Measurements from ENCODE around the gene NRP1.

Gene NRP1

DNA sequence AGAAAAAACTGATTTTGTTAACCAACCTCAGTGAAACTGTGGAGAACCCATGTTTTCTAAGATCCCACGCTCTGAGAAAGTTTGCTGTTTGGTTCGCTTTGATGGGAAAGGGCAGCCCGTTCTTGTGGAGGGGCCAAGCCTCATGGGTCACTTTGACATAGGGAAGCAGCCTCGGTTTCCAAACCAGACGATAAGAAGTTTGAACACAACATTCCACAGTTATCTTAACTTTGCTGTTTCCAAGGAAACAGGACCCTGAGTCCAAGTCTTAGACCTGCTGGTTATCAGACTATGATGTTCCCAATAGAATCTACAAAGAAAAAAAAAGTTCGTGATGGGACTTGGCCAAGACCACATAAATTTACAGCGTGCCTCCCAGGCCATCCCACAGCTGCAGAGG, 182.3 kb downstream of the NRP1 start:
- TF ChIP-seq, protein P1, sequence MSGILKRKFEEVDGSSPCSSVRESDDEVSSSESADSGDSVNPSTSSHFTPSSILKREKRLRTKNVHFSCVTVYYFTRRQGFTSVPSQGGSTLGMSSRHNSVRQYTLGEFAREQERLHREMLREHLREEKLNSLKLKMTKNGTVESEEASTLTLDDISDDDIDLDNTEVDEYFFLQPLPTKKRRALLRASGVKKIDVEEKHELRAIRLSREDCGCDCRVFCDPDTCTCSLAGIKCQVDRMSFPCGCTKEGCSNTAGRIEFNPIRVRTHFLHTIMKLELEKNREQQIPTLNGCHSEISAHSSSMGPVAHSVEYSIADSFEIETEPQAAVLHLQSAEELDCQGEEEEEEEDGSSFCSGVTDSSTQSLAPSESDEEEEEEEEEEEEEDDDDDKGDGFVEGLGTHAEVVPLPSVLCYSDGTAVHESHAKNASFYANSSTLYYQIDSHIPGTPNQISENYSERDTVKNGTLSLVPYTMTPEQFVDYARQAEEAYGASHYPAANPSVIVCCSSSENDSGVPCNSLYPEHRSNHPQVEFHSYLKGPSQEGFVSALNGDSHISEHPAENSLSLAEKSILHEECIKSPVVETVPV (CRISPR knock-in tag; IDR thresholded peaks at IDR 0.05): no peak
- no peak for TF ChIP-seq BACH2 (CRISPR knock-in tag; IDR thresholded peaks at IDR 0.05; ENCODE audit: borderline replicate concordance)
- TF ChIP-seq, protein P2, sequence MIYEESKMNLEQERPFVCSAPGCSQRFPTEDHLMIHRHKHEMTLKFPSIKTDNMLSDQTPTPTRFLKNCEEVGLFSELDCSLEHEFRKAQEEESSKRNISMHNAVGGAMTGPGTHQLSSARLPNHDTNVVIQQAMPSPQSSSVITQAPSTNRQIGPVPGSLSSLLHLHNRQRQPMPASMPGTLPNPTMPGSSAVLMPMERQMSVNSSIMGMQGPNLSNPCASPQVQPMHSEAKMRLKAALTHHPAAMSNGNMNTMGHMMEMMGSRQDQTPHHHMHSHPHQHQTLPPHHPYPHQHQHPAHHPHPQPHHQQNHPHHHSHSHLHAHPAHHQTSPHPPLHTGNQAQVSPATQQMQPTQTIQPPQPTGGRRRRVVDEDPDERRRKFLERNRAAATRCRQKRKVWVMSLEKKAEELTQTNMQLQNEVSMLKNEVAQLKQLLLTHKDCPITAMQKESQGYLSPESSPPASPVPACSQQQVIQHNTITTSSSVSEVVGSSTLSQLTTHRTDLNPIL (CRISPR knock-in tag; IDR thresholded peaks at IDR 0.05; ENCODE audit: low read depth): no peak
- TF ChIP-seq, protein P3, sequence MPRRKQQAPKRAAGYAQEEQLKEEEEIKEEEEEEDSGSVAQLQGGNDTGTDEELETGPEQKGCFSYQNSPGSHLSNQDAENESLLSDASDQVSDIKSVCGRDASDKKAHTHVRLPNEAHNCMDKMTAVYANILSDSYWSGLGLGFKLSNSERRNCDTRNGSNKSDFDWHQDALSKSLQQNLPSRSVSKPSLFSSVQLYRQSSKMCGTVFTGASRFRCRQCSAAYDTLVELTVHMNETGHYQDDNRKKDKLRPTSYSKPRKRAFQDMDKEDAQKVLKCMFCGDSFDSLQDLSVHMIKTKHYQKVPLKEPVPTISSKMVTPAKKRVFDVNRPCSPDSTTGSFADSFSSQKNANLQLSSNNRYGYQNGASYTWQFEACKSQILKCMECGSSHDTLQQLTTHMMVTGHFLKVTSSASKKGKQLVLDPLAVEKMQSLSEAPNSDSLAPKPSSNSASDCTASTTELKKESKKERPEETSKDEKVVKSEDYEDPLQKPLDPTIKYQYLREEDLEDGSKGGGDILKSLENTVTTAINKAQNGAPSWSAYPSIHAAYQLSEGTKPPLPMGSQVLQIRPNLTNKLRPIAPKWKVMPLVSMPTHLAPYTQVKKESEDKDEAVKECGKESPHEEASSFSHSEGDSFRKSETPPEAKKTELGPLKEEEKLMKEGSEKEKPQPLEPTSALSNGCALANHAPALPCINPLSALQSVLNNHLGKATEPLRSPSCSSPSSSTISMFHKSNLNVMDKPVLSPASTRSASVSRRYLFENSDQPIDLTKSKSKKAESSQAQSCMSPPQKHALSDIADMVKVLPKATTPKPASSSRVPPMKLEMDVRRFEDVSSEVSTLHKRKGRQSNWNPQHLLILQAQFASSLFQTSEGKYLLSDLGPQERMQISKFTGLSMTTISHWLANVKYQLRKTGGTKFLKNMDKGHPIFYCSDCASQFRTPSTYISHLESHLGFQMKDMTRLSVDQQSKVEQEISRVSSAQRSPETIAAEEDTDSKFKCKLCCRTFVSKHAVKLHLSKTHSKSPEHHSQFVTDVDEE (CRISPR knock-in tag; IDR thresholded peaks at IDR 0.05): no peak
- TF ChIP-seq, protein P4, sequence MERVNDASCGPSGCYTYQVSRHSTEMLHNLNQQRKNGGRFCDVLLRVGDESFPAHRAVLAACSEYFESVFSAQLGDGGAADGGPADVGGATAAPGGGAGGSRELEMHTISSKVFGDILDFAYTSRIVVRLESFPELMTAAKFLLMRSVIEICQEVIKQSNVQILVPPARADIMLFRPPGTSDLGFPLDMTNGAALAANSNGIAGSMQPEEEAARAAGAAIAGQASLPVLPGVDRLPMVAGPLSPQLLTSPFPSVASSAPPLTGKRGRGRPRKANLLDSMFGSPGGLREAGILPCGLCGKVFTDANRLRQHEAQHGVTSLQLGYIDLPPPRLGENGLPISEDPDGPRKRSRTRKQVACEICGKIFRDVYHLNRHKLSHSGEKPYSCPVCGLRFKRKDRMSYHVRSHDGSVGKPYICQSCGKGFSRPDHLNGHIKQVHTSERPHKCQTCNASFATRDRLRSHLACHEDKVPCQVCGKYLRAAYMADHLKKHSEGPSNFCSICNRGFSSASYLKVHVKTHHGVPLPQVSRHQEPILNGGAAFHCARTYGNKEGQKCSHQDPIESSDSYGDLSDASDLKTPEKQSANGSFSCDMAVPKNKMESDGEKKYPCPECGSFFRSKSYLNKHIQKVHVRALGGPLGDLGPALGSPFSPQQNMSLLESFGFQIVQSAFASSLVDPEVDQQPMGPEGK (CRISPR knock-in tag; IDR thresholded peaks at IDR 0.05; ENCODE audit: borderline replicate concordance): no peak
- ATAC-seq: no peak

DNA sequence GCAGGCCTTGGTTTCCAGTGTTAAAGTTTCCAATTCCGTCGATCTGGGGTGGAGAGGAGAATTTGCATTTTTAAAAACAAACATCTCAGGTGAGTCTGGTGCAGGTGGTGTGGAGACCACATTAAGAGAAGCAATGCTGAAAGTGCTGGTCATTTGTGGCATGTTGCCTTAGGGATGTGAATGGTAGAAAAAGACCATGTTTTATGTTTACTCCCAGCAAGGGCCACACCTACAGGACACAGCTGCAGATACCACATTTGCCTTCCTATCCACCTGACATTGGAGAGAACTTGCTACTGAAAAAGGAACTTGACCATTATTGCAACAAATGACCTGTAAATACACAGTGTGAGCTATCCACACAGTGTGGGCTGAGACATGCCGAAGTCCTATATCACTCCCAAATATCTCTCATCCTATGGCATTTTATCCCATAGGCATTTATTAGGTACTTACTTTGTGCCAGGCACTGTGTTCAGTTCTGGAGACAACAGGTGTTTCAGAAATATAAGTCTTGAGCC, 183.1 kb downstream of the NRP1 start:
- TF ChIP-seq GLIS3 (CRISPR knock-in tag; IDR thresholded peaks at IDR 0.05) (no peak), ZFP3 (CRISPR knock-in tag; IDR thresholded peaks at IDR 0.05) (no peak), TCF4 (CRISPR knock-in tag; IDR thresholded peaks at IDR 0.05; ENCODE audit: borderline replicate concordance) (no peak), ISL1 (CRISPR knock-in tag; IDR thresholded peaks at IDR 0.05) (no peak), CSDC2 (CRISPR knock-in tag; IDR thresholded peaks at IDR 0.05) (no peak)
- TF ChIP-seq, protein P4 (CRISPR knock-in tag; IDR thresholded peaks at IDR 0.05; ENCODE audit: borderline replicate concordance): no peak
- TF ChIP-seq, protein P3 (CRISPR knock-in tag; IDR thresholded peaks at IDR 0.05): no peak
- TF ChIP-seq, protein P5, sequence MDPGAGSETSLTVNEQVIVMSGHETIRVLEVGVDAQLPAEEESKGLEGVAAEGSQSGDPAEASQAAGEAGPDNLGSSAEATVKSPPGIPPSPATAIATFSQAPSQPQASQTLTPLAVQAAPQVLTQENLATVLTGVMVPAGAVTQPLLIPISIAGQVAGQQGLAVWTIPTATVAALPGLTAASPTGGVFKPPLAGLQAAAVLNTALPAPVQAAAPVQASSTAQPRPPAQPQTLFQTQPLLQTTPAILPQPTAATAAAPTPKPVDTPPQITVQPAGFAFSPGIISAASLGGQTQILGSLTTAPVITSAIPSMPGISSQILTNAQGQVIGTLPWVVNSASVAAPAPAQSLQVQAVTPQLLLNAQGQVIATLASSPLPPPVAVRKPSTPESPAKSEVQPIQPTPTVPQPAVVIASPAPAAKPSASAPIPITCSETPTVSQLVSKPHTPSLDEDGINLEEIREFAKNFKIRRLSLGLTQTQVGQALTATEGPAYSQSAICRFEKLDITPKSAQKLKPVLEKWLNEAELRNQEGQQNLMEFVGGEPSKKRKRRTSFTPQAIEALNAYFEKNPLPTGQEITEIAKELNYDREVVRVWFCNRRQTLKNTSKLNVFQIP (CRISPR knock-in tag; IDR thresholded peaks at IDR 0.05; ENCODE audit: borderline replicate concordance, low read depth): no peak
- no peak for ATAC-seq

DNA sequence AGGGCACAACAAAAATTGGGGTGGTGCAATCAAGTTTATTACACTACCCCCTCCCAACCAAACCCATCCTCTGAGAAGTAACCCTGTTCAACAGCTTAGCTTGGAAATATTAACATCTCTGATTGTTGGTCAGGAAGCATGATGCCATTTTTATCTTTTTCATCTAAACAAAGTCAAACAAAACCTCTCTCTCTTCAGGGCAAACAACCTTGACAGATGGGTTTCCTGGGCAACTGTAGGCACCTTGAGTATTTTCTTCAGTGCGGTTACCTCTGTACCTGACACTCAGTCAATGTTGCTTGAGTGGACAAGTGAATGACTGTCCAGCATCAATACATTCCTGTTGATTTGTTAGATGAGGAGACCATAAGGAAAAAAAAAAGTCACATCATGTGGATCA, 183.6 kb downstream of the NRP1 start:
- ATAC-seq: no peak
- no peak for TF ChIP-seq ZC3H10 (CRISPR knock-in tag; IDR thresholded peaks at IDR 0.05)
- no peak for TF ChIP-seq PPARA (CRISPR knock-in tag; IDR thresholded peaks at IDR 0.05; ENCODE audit: borderline replicate concordance)
- TF ChIP-seq CSDC2 (CRISPR knock-in tag; IDR thresholded peaks at IDR 0.05): no peak
- no peak for TF ChIP-seq ZFP3 (CRISPR knock-in tag; IDR thresholded peaks at IDR 0.05)
- TF ChIP-seq ISL1 (CRISPR knock-in tag; IDR thresholded peaks at IDR 0.05): no peak
- no peak for TF ChIP-seq RARB (CRISPR knock-in tag; IDR thresholded peaks at IDR 0.05)
- TF ChIP-seq, protein P5 (CRISPR knock-in tag; IDR thresholded peaks at IDR 0.05; ENCODE audit: borderline replicate concordance, low read depth): no peak
- TF ChIP-seq TCF4 (CRISPR knock-in tag; IDR thresholded peaks at IDR 0.05; ENCODE audit: borderline replicate concordance): no peak
- TF ChIP-seq, protein P1 (CRISPR knock-in tag; IDR thresholded peaks at IDR 0.05): no peak
- no peak for TF ChIP-seq OSR1 (CRISPR knock-in tag; IDR thresholded peaks at IDR 0.05)
- TF ChIP-seq ZNF8 (CRISPR knock-in tag; IDR thresholded peaks at IDR 0.05): no peak
- no peak for TF ChIP-seq ARNTL (CRISPR knock-in tag; IDR thresholded peaks at IDR 0.05; ENCODE audit: borderline replicate concordance, low read depth)
